ENCODE data around the gene MRM3. TPM values are rescaled to one million over a fixed set of nuclear protein-coding genes. Genes with fewer than 3 reads are reported as not detected.
"Not testable (repeated sequence)": the region's sequence is repeated elsewhere in the genome, so short reads cannot be mapped to it uniquely, and the experiment has no call there.

MRM3 gene
- total RNA-seq, 1 donor from 2014 or later, result 12.1 TPM

DNA sequence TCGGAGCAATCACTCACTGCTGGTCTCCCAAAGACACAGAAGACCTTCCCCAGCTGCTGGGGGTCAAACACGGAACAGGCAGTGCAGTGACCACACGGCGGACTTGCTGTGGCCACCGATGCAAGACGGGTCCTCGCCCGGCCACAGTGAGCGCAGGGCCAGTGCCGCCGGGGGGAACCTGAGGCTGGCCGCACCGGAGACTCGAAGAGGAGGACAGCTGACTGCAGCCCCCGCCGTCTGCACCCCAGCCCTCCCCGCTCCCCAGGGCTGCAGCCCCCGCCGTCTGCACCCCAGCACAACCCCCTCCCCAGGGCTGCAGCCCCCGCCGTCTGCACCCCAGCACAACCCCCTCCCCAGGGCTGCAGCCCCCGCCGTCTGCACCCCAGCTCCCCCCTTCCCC lies 23.7 kb downstream of the MRM3 start:
- DNase-seq (ENCODE audit: low spot score); intact Hi-C loops (cut with DNase I); ATAC-seq: not testable (repeated sequence)

DNA sequence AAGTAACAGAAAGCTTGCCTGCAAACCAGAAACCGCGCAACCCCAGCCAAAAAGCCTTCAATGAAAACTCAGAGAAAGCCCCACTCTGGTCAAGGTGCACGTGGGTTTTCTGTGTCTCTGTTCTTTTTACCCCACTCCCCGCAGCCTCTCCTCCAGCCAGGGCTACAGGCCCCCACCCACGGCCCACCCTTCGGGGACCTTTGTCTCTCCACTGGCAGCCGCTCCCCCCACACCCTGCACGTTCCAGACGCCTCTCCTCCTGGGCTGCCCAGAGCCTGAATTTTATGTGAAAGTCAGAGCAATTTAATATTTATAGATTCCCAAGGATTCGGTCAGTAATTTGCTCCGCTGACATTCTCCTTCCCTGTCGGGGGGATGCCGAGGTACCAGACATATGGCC lies 24.2 kb downstream of the MRM3 start:
- intact Hi-C loops (cut with DNase I), result no loop called here
- ATAC-seq, result no peak
- no peak for DNase-seq (ENCODE audit: low spot score)

DNA sequence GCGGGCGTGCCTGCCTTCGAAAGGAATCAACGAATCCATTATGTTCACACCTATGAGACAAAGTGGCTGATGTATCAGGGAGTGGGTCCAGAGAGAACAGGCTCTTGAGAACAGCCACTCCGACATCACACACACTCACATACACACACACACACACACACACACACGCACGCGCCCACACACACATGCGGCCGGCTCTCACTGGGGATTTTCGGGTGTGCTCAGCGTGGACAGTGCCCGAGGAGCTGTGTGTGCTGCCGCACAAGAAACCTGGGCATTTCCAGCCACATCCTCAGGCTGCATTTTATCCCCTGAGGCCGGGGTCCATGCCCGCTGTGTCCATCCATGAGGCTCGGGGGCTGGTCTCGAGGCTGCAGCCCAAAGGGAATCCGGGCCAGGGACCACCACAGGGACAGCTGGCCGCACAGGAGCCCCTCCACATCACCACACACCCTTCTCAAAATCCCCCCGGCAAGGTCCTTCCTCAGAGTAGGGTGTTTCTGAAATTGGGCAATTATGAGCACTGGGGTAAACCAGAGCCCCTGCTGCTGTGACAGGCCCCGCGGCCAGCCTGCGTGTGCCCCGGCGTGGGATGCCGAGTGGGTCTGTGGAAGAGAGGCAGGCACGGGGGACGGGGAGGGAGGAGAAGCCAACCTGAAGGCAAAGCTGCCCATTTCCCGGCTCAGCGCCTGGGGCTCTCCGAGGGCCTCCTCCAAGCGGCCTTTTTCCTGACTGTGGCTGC lies 24.8 kb downstream of the MRM3 start:
- ATAC-seq, result peak; percentile 7
- intact Hi-C loops (cut with DNase I), result no loop called here
- no peak for DNase-seq (ENCODE audit: low spot score)

DNA sequence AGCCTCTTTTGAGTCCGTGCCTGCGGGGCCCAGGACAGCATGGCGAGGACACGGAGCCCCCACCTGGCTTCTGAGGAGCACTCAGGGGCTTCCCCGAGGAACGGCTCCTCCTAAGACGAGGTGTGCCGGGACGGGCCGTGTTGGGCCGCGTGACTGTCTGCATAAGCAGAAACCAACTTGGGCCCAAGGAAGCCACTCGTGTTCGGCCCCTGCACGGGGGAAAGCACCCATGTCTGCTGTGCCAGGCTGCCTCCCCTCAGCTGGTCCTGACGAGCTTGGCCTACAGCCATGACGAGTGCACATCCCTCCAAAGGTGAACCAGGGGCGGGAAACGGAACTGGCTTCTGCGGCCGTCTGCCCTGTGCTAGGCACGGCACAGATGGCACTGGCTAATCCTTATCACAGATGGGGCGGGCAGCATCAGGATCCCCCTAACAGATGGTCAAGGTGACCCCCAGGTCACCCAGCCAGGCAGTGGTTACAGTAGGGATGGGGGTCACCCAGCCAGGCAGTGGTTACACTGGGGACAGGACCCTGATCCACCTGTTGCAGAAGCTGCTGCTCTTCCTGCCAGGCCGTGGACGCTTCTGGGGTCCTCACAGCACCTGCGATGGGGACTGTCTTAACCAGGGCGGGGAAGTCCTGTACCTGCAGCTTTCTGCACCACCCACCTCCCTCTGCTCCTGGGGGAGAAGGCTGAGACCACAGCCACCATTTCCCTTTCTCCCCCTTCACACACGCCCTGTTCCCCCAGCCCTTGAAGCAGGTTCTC lies 25.6 kb downstream of the MRM3 start:
- intact Hi-C loops (cut with DNase I), result no loop called here
- ATAC-seq (peak; percentile 28), DNase-seq (ENCODE audit: low spot score) (no peak)

DNA sequence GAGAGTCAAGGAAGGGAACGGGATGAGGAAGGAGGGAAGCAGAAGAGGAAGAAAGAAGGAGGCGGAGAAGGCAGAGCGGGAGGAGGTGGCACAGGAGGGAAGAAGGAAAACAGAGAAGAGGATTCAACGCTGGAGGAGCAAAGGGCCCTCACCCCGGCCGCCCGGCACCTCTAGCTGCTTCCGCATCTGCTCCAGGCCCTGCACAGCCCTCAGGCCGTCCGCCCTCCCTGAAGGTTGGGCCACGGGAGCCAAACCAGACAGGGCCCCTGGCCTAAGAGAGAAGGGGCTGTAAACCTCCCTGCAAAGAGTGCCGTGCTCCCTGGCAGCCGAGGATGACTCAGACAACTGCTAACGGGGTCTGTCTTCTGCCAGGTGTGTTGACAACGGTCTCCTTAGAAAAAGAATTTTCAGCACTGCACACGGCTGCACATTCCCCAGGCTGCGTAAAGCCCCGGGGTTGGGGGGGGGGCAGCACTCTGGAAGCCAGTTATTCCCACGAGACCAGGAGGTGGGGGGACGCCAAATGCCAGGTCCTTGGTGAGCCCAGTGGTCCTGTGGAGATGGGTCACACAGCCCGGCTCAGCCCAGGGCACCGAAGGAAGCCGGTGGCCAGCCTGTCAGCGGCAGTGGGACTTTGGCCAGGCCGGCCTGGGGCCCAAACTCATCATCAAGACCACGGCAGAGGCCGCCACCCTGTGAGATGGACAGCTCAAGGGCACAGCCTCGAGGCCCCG lies 29.1 kb downstream of the MRM3 start:
- no peak for ATAC-seq
- intact Hi-C loops (cut with DNase I), result no loop called here
- no peak for DNase-seq (ENCODE audit: low spot score)

DNA sequence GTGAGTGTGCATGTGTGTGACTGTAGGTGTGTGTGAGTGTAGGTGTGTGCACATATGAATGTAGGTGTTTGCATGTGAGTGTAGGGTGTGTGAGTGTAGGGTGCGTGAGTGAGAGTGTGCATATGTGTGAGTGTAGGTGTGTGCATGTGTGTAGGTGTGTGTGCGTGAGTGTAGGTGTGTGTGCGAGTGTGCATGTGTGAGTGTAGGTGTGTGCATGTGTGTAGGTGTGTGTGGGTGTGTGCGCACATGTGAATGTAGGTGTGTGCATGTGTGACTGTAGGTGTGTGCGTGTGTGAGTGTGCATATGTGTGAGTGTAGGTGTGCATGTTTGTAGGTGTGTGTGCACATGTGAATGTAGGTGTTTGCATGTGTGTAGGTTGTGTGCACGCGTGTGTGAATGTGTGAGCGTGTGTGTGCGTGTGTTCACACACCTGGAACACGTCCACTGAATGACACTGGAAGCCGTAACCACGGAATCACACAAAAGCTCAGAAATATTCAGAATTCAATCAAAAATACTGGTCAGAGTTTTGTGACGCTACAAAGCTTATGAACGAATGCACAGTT lies 30.6 kb downstream of the MRM3 start:
- intact Hi-C loops (cut with DNase I), result no loop called here
- DNase-seq (ENCODE audit: low spot score) (no peak), ATAC-seq (no peak)

DNA sequence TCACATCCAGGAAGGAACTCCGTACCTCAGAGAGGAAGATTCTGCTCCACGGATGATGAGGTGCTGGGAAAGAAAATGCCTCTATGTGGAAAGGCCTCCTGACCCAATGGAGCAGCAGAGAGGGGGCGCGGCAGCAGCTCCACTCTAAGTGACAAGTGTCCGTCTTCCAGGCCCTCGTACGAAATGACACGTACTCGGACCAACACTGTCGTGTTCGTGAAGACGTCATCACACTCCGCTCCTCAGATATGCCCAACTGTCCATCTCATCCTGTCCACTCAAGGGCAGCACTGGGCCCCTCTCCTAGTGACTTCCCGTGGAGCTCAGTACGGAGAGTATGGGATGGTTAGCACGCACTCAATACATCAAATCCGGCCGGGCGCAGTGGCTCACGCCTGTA lies 32.2 kb downstream of the MRM3 start:
- intact Hi-C loops (cut with DNase I), result no loop called here
- DNase-seq (ENCODE audit: low spot score), result no peak
- no peak for ATAC-seq

DNA sequence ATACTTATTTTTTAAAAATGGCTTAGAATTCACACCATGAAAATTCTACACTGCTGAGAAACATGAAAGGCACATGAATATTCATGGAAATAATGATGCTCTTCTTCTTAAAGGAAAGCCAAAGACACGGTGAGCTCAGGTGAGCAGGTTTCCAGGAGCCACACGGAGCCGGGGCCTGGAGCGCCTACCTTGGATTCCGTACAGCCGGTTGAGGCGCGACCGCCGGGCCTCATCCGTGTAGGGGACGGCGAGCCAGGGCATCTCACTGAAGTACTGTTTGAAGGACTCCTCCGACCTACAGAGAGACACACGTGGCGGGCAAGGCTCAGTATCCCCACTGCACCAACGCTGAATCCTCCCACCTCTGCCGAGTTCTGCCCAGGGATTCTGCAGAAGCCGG lies 37.1 kb downstream of the MRM3 start:
- ATAC-seq, result no peak
- no peak for DNase-seq (ENCODE audit: low spot score)
- intact Hi-C loops (cut with DNase I), result no loop called here

DNA sequence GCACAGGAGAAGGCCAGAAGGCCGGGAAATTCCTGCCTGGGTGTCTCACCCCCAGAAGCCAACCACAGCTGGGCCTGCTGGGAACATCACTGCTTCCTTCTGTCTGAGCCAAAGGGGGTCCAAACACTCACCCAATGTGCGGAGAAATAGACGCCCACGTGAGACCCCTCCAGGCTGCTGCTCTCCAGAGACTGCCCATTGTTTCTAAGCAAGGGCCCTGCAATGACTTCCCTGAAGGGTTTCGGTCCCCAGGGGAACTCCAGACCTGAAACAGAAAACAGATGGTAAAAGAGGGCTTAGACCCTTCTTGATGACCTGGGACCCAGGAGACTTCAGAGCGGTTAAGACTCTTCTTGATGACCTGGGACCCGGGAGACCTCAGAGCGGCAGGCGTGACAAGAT lies 41.3 kb downstream of the MRM3 start:
- ATAC-seq (no peak), DNase-seq (ENCODE audit: low spot score) (no peak)
- intact Hi-C loops (cut with DNase I), result no loop called here

DNA sequence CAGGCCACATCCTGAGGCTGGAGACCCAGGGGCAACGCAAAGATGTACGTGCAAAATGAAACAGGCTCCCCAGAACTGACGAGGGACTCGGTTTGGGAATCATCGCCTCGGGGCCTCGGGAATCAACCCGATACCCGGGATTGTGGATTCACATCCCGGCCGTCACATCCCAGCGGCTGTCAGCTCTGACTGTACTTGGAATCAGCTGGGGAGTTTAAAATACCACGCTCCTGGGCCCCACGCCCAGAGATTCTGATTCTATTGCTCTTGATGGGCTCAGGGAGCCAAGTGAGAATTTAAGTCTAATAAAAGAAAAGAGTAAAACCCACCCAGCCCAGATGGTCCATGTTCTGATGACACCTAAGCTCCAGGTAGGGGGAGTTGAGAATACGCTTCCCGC lies 42.2 kb downstream of the MRM3 start:
- ATAC-seq (no peak), DNase-seq (ENCODE audit: low spot score) (no peak)
- intact Hi-C loops (cut with DNase I), result no loop called here

DNA sequence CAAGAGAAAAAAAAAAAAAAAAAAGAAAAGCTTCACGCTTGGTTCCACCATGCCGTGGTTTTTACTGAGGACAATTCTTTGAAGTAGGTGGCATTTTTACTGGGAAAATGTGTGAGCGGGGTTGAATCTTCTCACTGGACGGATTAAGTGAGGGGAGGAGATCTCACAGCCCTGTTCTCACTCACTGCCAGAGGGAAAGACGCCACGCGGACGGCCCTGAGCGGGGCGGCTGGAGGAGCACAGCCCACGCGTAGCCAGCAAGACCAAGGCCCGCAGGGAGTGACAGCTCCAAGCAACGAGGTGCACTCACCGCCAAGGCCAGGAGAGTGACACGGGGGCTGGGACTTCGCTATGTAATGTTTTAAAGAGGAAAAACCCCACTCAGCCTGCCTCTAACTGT lies 43.1 kb downstream of the MRM3 start:
- no peak for ATAC-seq
- intact Hi-C loops (cut with DNase I), result no loop called here
- DNase-seq (ENCODE audit: low spot score), result no peak

DNA sequence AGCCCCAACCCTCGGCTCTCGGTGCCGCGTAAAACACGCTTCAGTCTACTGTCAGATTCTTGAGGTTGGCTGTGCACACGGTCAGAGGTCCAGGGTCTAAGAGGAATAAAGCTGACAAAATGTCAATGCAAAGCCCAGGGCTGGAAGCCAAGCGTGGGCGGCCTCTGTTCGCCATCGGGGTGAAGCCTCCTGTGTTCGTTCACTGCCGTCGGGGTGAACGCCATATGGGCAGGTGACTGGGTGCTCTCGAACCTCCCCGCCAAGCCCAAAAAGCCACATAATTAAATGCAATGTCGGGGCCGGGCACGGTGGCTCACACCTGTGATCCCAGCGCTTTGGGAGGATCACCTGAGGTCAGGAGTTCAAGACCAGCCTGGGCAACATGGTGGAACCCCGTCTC lies 44.6 kb downstream of the MRM3 start:
- ATAC-seq, result no peak
- DNase-seq (ENCODE audit: low spot score), result no peak
- intact Hi-C loops (cut with DNase I), result no loop called here

DNA sequence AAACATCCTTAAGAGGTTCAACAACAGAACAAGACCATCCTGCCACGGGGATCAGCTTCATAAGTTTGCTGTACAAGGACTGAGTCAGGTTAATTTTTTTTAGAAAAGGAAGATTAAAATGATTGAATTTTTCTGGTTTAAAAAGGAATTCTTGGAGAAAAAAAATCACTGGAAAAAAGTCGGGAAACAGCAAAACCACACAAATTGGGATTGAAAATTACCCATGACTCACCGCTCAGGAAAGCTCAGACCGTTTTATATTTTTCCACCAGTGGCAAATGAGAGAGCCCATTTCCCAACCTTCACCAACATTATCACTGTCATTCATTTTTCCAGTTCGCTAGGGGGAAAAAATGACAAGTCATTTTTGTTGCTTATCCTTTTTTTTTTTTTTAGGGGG lies 46.6 kb downstream of the MRM3 start:
- ATAC-seq, result no peak
- no peak for DNase-seq (ENCODE audit: low spot score)
- intact Hi-C loops (cut with DNase I), result no loop called here

DNA sequence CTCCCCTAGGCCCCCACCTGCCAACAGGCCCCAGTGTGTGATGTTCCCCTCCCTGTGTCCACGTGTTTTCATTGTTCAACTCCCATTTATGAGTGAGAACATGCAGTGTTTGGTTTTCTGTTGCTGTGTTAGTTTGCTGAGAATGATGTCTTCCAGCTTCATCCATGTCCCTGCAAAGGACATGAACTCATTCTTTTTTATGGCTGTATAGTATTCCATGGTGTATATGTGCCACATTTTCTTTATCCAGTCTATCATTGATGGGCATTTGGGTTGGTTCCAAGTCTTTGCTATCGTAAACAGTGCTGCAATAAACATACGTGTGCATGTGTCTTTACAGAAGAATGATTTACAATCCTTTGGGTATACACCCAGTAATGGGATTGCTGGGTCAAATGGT lies 47.5 kb downstream of the MRM3 start:
- intact Hi-C loops (cut with DNase I); DNase-seq (ENCODE audit: low spot score); ATAC-seq: not testable (repeated sequence)

DNA sequence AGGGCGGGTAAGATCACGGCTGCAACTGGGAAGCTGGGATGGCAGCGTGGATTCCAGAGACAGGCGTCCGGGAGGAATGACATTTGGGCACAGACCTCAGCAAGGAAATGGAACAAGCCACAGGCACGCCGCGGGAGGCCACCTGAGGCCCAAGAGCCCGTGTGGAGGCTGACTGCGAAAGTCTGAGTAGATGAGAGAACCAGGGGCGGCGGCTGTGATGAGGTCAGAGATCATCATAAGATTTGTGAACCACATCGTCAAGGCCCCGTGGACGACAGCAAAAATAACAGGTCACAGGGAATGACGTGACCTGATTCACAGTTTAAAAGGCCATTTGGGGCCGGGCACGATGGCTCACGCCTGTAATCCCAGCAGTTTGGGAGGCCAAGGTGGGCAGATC lies 48.2 kb downstream of the MRM3 start:
- intact Hi-C loops (cut with DNase I), result no loop called here
- DNase-seq (ENCODE audit: low spot score) (no peak), ATAC-seq (no peak)

DNA sequence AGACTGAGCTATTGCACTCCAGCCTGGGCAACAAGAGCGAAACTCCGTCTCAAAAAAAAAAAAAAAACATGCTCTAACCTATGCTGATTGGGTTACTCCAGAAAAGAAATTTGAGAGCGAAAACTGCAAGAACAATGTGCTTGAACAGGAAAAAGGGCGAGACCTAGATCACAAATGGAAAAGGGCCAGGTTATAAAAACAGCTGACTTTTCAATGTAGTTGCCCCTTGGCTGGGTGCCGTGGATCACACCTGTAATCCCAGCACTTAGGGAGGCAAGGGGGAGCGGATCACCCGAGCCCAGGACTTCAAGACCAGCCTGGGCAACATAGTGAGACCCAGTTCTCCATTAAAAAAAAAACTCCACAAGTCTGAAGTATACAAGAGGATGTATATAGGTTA lies 48.8 kb downstream of the MRM3 start:
- intact Hi-C loops (cut with DNase I), result no loop called here
- no peak for DNase-seq (ENCODE audit: low spot score)
- ATAC-seq, result no peak

DNA sequence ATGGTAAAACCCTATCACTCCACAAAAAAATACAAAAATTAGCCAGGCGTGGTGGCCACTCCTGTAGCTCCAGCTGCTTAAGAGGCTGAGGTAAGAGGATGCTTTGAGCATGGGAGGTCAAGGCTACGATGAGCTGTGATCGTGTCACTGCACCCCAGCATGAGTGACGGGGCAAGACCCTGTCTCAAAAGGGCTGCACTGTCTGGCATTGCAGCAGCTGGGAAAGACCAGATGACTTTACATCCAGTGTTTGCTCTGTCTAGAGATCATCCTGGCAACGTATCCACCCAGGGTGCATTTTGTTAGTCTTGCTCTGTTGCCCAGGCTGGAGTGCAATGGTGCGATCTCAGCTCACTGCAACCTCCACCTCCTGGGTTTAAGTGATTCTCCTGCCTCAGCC lies 52.0 kb downstream of the MRM3 start:
- no peak for DNase-seq (ENCODE audit: low spot score)
- no peak for ATAC-seq
- intact Hi-C loops (cut with DNase I), result no loop called here

DNA sequence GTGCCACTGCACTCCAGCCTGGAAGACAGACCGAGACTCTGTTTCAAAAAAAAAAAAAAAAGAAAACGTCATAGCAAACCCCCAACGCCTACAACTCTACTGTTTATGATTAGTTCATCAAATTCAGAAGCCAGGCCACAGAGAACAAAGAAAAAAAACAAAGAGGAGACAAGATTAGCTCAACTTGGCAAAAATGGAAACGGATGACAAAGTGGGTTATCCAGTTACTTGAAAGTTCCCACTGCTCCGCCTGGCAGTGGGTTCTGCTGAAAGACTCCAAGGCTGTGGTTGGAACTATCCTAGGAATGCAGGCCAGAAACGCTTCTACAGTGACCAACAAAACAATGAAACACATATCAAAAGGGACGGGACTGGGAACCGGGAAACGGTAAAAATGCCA lies 53.1 kb downstream of the MRM3 start:
- DNase-seq (ENCODE audit: low spot score) (no peak), ATAC-seq (peak; percentile 91)
- intact Hi-C loops (cut with DNase I), result no loop called here

DNA sequence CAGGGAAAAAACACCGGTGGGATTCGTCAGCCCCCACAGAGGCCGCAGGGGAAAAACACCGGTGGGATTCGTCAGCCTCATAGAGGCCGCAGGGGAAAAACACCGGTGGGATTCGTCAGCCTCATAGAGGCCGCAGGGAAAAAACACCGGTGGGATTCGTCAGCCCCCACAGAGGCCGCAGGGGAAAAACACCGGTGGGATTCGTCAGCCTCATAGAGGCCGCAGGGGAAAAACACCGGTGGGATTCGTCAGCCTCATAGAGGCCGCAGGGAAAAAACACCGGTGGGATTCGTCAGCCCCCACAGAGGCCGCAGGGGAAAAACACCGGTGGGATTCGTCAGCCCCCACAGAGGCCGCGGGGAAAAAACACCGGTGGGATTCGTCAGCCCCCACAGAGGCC lies 53.6 kb downstream of the MRM3 start:
- intact Hi-C loops (cut with DNase I); ATAC-seq; DNase-seq (ENCODE audit: low spot score): not testable (repeated sequence)

DNA sequence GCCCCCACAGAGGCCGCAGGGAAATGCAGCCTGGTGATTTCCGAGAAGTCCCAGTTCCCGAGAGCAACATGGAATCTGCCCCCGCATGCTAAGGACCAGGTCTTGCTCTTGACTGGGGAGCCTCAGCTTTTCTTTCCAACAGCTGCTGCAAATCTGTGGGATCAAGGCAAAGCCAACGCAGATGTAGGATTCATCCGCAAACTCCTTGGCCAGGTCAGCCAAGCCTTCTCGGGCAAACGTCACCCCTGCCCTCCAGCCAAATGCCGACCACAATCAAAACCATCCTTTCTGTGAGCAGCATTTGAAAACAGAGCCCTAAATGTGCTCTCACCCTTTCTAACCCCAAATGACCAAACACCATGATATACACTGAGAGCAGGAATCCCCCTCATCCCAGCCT lies 54.0 kb downstream of the MRM3 start:
- DNase-seq (ENCODE audit: low spot score), result no peak
- intact Hi-C loops (cut with DNase I), result no loop called here
- ATAC-seq, result no peak

All from sciatic nerve (tissue), 2 donors.